Tibial nerve (tissue), 4 donors: ENCODE data around the gene CAMKMT. TPM values are rescaled to one million over a fixed set of nuclear protein-coding genes. Genes with fewer than 3 reads are reported as not detected.

Experiments
- DNase-seq, 2 donors: peaks; one replicate each; pipeline ENCODE4 v3.0.0-alpha.2; 2019; ENCODE audit warnings: low spot score in 2 of 2
- H3K27ac ChIP-seq, 4 donors: fragments of 200-600 bp; sonication (generic) in 3 of 4; one replicate each; pipeline ENCODE4 v1.5.1; 2017 to 2019; ENCODE audit warnings: mild to moderate bottlenecking in 1 of 4
- H3K27me3 ChIP-seq, 2 donors: fragments of 200-600 bp; sonication (generic) in 1 of 2; one replicate each; pipeline versions ENCODE4 v1.5.1 to v1.6.0; 2017 to 2019
- H3K36me3 ChIP-seq, 3 donors: fragments of 200-600 bp; sonication (generic); one replicate each; pipeline ENCODE4 v1.5.1; 2018 to 2019
- H3K4me1 ChIP-seq, 4 donors: fragments of 200-600 bp; sonication (generic) in 3 of 4; one replicate each; pipeline ENCODE4 v1.5.1; 2017 to 2019
- H3K4me3 ChIP-seq, 4 donors: fragments of 200-600 bp; sonication (generic) in 3 of 4; one replicate each; pipeline ENCODE4 v1.5.1; 2017 to 2019; ENCODE audit warnings: mild to moderate bottlenecking in 1 of 4, moderate library complexity in 1 of 4
- H3K9me3 ChIP-seq, 4 donors: fragments of 200-600 bp; sonication (generic) in 3 of 4; one replicate each; pipeline ENCODE4 v1.5.1; 2017 to 2019
- EP300 ChIP-seq, 2 donors: sonication (generic); formaldehyde crosslinking; IDR thresholded peaks; one replicate each; pipeline ENCODE4 v1.6.1; 2017; ENCODE audit warnings: antibody characterized with exemption in 2 of 2, mild to moderate bottlenecking in 1 of 2
- POLR2A ChIP-seq, 2 donors: fragments of 450-650 bp; IDR thresholded peaks; one replicate each; pipeline ENCODE4 v1.6.1; 2017; ENCODE audit warnings: antibody characterized with exemption in 2 of 2, mild to moderate bottlenecking in 2 of 2, moderate library complexity in 2 of 2
- WGBS, 2 donors: methylation state at CpG; one replicate each; pipeline ENCODE4 v1.1.5; 2018; 5-methylcytosine and 5-hydroxymethylcytosine counted together
- total RNA-seq, 4 donors: library from RNA; depleted of rRNA; stranded (reverse); fragments of >200 nt; gene quantifications; one replicate each; pipeline ENCODE4 v1.1.0, GENCODE V29; 2016
- TF ChIP-seq, protein P1 (sequence below), 5 experiments: fragments of 200-600 bp in 3 of 5; fragments of 450-650 bp in 2 of 5; sonication (generic) in 3 of 5; IDR thresholded peaks; one replicate each; pipeline ENCODE4 v1.5.1; 2016 to 2019; ENCODE audit warnings: antibody characterized with exemption in 5 of 5, mild to moderate bottlenecking in 3 of 5, moderate library complexity in 2 of 5

CAMKMT gene
- total RNA-seq, 4 donors from 2014 or later, result 8.4 to 14.1 (median 9.7) TPM

DNA sequence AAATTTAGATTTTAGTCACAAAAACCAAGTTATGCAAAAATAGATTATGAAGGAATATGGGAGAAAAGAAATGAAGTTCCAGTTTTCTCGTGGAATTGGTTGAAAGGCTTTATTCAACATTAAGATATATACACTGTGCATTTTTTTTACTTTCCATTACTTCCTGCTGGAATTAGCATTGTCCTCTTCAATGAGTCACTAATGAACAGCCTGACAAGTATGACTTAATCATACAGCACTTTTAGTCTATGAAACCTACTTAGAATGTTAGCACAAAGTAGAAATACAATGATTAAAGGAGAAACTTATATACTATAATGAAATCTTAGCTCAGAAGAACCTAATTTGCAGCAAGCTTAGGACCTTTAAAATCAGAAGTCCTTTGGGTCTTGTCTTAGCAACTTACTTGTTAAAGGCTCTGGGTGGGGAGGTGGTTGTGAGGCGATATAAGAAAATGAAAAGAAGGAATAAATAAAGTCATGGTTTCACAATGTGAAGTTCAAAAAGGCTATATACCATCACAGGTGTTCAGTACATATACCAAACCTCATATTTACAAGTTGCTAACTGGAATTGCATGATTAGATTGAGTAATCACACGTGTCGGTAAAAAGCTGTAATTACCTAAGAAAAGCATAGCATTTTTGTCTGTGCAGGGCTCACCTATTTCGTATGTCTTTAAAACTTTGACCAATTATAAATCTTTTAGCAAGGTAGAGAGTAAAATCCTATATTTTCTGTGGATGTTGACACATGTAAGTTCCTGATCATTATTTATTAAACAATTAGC is 236.8 kb downstream of the CAMKMT start:
- WGBS, 2 donors, result 71 to 84% methylated on average over 5 of the region's 5 CpGs
- no peaks in the 10 kb centered on the region for H3K9me3 ChIP-seq

DNA sequence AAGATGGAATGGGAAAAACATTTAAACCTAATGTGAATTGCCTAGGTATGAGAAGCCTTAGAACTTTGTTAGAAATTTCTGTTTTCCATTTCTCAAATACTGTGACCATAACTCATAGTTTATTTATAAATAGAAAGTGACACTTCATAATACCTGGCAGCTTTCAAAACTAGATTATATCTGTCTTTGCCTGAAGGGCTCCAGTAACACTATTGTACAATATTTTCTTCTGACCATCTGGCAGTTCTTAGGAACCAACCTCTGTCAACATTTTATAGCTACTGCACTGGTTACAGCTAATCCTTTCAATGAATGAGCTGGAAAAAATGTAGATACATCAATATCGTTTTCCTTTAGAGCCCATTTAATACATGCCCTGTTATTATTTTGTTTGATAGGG is 237.4 kb downstream of the CAMKMT start:
- TF ChIP-seq EP300 (IDR thresholded peaks at IDR 0.05) (no peak), POLR2A (IDR thresholded peaks at IDR 0.05) (no peak)
- TF ChIP-seq, protein P1, sequence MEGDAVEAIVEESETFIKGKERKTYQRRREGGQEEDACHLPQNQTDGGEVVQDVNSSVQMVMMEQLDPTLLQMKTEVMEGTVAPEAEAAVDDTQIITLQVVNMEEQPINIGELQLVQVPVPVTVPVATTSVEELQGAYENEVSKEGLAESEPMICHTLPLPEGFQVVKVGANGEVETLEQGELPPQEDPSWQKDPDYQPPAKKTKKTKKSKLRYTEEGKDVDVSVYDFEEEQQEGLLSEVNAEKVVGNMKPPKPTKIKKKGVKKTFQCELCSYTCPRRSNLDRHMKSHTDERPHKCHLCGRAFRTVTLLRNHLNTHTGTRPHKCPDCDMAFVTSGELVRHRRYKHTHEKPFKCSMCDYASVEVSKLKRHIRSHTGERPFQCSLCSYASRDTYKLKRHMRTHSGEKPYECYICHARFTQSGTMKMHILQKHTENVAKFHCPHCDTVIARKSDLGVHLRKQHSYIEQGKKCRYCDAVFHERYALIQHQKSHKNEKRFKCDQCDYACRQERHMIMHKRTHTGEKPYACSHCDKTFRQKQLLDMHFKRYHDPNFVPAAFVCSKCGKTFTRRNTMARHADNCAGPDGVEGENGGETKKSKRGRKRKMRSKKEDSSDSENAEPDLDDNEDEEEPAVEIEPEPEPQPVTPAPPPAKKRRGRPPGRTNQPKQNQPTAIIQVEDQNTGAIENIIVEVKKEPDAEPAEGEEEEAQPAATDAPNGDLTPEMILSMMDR (IDR thresholded peaks at IDR 0.05), result no peak
- H3K4me1 ChIP-seq, result no peaks in the 10 kb centered on the region
- no peaks in the 10 kb centered on the region for H3K9me3 ChIP-seq
- no peaks in the 10 kb centered on the region for H3K27me3 ChIP-seq
- no peak overlapping the region for H3K27ac ChIP-seq
- no peak overlapping the region for H3K4me3 ChIP-seq
- no peak for DNase-seq
- WGBS, 2 donors, result 39 to 72% methylated on average over 1 of the region's 1 CpG
- H3K36me3 ChIP-seq, result no peaks in the 10 kb centered on the region

More for the DNA sequence above, 236.8 kb downstream of the CAMKMT start:
- Histone ChIP-seq H3K36me3 (no peaks in the 10 kb centered on the region), H3K4me3 (no peak overlapping the region), H3K27ac (no peak overlapping the region), H3K27me3 (no peaks in the 10 kb centered on the region), H3K4me1 (no peaks in the 10 kb centered on the region)
- no peak for TF ChIP-seq EP300 (IDR thresholded peaks at IDR 0.05)
- no peak for DNase-seq

DNA sequence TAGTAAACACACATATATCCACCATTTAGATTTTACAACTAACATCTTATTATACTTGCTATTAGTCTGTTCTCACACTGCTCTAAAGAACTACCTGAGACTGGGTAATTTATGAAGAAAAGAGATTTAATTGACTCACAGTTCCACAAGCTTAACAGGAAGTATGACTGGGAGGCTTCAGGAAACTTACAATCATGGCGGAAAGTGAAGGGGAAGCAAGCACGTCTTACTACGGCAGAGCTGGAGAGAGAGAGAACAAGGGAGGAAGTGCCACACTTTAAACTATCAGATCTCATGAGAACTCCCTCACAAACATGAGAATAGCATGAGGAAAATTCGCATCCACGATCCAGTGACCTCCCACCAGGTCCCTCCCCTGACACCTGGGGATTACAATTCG is 240.7 kb downstream of the CAMKMT start:
- WGBS, 2 donors, result 82 to 89% methylated on average over 6 of the region's 6 CpGs
- DNase-seq, result no peak
- no peak for TF ChIP-seq EP300 (IDR thresholded peaks at IDR 0.05)
- TF ChIP-seq, protein P1 (IDR thresholded peaks at IDR 0.05), result no peak
- no peak for TF ChIP-seq POLR2A (IDR thresholded peaks at IDR 0.05)
- Histone ChIP-seq H3K9me3 (no peaks in the 10 kb centered on the region), H3K4me3 (no peak overlapping the region), H3K27ac (no peak overlapping the region), H3K4me1 (no peaks in the 10 kb centered on the region), H3K36me3 (no peaks in the 10 kb centered on the region), H3K27me3 (no peaks in the 10 kb centered on the region)

DNA sequence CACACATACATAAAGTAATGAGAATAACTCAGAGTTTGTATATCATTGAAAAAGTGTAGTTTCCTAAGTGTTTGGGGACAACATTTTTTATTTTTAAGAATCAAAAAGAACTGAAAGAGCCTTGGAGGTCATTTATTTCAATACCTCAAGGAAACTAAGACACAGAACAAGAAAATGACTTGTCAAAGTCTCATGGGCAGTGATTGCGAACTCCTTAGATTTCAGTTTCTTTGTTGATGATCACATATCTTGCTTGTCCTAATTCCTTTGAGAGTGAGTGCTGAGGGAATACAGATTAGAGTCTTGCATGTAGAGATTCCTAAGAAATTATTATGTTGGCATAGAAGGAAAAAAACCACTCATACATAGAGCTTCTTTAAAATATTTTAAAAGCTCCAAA is 243.8 kb downstream of the CAMKMT start:
- TF ChIP-seq POLR2A (IDR thresholded peaks at IDR 0.05) (no peak), EP300 (IDR thresholded peaks at IDR 0.05) (no peak)
- TF ChIP-seq, protein P1 (IDR thresholded peaks at IDR 0.05), result no peak
- no peak for DNase-seq
- no peaks in the 10 kb centered on the region for H3K9me3 ChIP-seq
- H3K4me3 ChIP-seq, result no peak overlapping the region
- no peak overlapping the region for H3K27ac ChIP-seq
- H3K27me3 ChIP-seq, result no peaks in the 10 kb centered on the region
- no peaks in the 10 kb centered on the region for H3K4me1 ChIP-seq
- no peaks in the 10 kb centered on the region for H3K36me3 ChIP-seq
- 63 to 93% methylated on average over 1 of the region's 1 CpG for WGBS, 2 donors

DNA sequence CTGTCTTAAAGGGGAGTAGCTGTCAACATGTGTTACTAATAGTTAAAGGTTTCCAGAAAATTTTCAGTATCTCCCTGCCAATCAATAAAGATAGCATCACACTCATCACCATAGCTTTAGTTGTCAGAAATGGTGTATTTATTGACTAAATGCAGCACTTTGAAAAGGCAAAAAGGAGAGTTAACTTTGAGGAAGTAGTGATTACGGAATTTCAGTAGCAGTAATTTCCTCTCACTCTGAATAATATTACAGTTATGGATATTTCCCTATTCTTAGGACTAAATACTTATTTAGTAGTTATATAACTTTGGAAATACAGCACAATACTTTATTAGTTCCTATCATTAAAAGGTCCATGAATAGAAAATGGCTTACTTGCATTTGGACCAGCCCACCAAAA is 250.5 kb downstream of the CAMKMT start:
- no peak for DNase-seq
- H3K4me1 ChIP-seq, result no peaks in the 10 kb centered on the region
- no peak overlapping the region for H3K4me3 ChIP-seq
- no peaks in the 10 kb centered on the region for H3K36me3 ChIP-seq
- TF ChIP-seq EP300 (IDR thresholded peaks at IDR 0.05), result no peak
- no peak for TF ChIP-seq POLR2A (IDR thresholded peaks at IDR 0.05)
- TF ChIP-seq, protein P1 (IDR thresholded peaks at IDR 0.05), result no peak
- H3K27ac ChIP-seq, result no peak overlapping the region
- no peaks in the 10 kb centered on the region for H3K27me3 ChIP-seq
- WGBS, 2 donors, result 82 to 87% methylated on average over 1 of the region's 1 CpG
- no peaks in the 10 kb centered on the region for H3K9me3 ChIP-seq
